Upper lobe of left lung (tissue), 6 donors: Measurements from ENCODE around the gene IFTAP. TPM values are rescaled to one million over a fixed set of nuclear protein-coding genes. Genes with fewer than 3 reads are reported as not detected.

Source experiments
- ATAC-seq, 2 donors: fragments of 200-7000 bp; cut with Tn5 transposase; one replicate each; pipeline ENCODE4 v1.9.1; 2022; ENCODE audit warnings: mild to moderate bottlenecking in 2 of 2, moderate library complexity in 2 of 2; ENCODE audit not compliant: low FRiP score in 2 of 2
- DNase-seq, 2 donors: peaks; one replicate each; pipeline ENCODE4 v3.0.0-alpha.2; 2019 to 2020
- H3K27ac ChIP-seq, 4 donors: fragments of 200-600 bp; sonication (generic); one replicate each; pipeline ENCODE4 v1.5.1; 2016 to 2019
- H3K27me3 ChIP-seq, 4 donors: fragments of 200-600 bp; sonication (generic); one replicate each; pipeline ENCODE4 v1.5.1; 2017 to 2019
- H3K36me3 ChIP-seq, 4 donors: fragments of 200-600 bp; sonication (generic); one replicate each; pipeline ENCODE4 v1.5.1; 2016 to 2019
- H3K4me1 ChIP-seq, 4 donors: fragments of 200-600 bp; sonication (generic); one replicate each; pipeline ENCODE4 v1.5.1; 2018 to 2019
- H3K4me3 ChIP-seq, 4 donors: fragments of 200-600 bp; sonication (generic); one replicate each; pipeline ENCODE4 v1.5.1; 2017 to 2019; ENCODE audit warnings: mild to moderate bottlenecking in 2 of 4, moderate library complexity in 1 of 4
- H3K9me3 ChIP-seq, 4 donors: fragments of 200-600 bp; sonication (generic); one replicate each; pipeline ENCODE4 v1.5.1; 2018 to 2019
- CTCF ChIP-seq, 6 experiments: fragments of 450-650 bp in 4 of 6; fragments of 200-600 bp in 2 of 6; sonication (generic) in 2 of 6; IDR thresholded peaks; one replicate each; pipeline ENCODE4 v1.5.1; 2016 to 2019; ENCODE audit warnings: antibody characterized with exemption in 6 of 6
- EP300 ChIP-seq, 4 donors: sonication (generic); formaldehyde crosslinking; IDR thresholded peaks; one replicate each; pipeline ENCODE4 v1.5.1; 2017; ENCODE audit warnings: antibody characterized with exemption in 4 of 4, control low read depth in 2 of 4
- POLR2A ChIP-seq, 4 donors: fragments of 450-650 bp; IDR thresholded peaks; one replicate each; pipeline ENCODE4 v1.5.1; 2016 to 2017; ENCODE audit warnings: antibody characterized with exemption in 4 of 4, mild to moderate bottlenecking in 2 of 4
- POLR2AphosphoS5 ChIP-seq, 2 donors: sonication (generic); formaldehyde crosslinking; IDR thresholded peaks; one replicate each; pipeline ENCODE4 v1.5.1; 2017; ENCODE audit warnings: antibody characterized with exemption in 2 of 2
- WGBS, 2 donors: methylation state at CpG; one replicate each; pipeline ENCODE4 v1.1.5; 2017 to 2018; 5-methylcytosine and 5-hydroxymethylcytosine counted together
- total RNA-seq, 6 donors: library from RNA; depleted of rRNA in 4 of 6; stranded (reverse); fragments of >200 nt in 4 of 6; gene quantifications; one replicate each; pipeline versions ENCODE4 v1.1.0 to v1.2.1, GENCODE V29; 2016 to 2021
- donor health status: DM: no; HTN: no; CAD: no; lungs with moderate emphysema.
- donor health status: DM: no; HTN: yes; CAD: no; lungs with severe emphysema.

Gene IFTAP
- total RNA-seq, 6 donors from 2014 or later, result 8.7 to 38.5 (median 20.0) TPM

- Histone ChIP-seq H3K4me3 (no peak overlapping the region), H3K9me3 (peaks cover 0 to 4% (median 0%) of the 10 kb centered on the region in 4 donors), H3K27ac (no peak overlapping the region), H3K36me3 (no peaks in the 10 kb centered on the region), H3K4me1 (no peaks in the 10 kb centered on the region), H3K27me3 (no peaks in the 10 kb centered on the region)
- WGBS, 2 donors, result 68 to 70% methylated on average over 2 of the region's 2 CpGs
- DNase-seq, result no peak
- TF ChIP-seq CTCF (IDR thresholded peaks at IDR 0.05), result no peak
- TF ChIP-seq POLR2A (IDR thresholded peaks at IDR 0.05), result no peak
- TF ChIP-seq POLR2AphosphoS5 (IDR thresholded peaks at IDR 0.05), result no peak
- no peak for TF ChIP-seq EP300 (IDR thresholded peaks at IDR 0.05)
- no peak for ATAC-seq
Measured at GRCh38 chr11:36581536-36581935, 12.8 kb upstream of the IFTAP start.

GRCh38 chr11:36583667-36584066 lies 10.6 kb upstream of the IFTAP start:
- Histone ChIP-seq H3K27ac (no peak overlapping the region), H3K36me3 (no peaks in the 10 kb centered on the region), H3K4me3 (no peak overlapping the region), H3K4me1 (no peaks in the 10 kb centered on the region), H3K27me3 (no peaks in the 10 kb centered on the region), H3K9me3 (peaks cover 0 to 4% (median 0%) of the 10 kb centered on the region in 4 donors)
- DNase-seq (no peak), ATAC-seq (no peak)
- TF ChIP-seq EP300 (IDR thresholded peaks at IDR 0.05) (no peak), CTCF (IDR thresholded peaks at IDR 0.05) (no peak), POLR2A (IDR thresholded peaks at IDR 0.05) (no peak), POLR2AphosphoS5 (IDR thresholded peaks at IDR 0.05) (no peak)
- WGBS, 2 donors, result 60 to 73% methylated on average over 3 of the region's 3 CpGs

GRCh38 chr11:36586543-36586942 lies 7.8 kb upstream of the IFTAP start:
- DNase-seq, result no peak
- H3K4me1 ChIP-seq, result no peaks in the 10 kb centered on the region
- no peaks in the 10 kb centered on the region for H3K27me3 ChIP-seq
- no peak overlapping the region for H3K27ac ChIP-seq
- peaks cover 0 to 3% (median 0%) of the 10 kb centered on the region in 4 donors for H3K9me3 ChIP-seq
- ATAC-seq, result no peak
- H3K4me3 ChIP-seq, result no peak overlapping the region
- no peak for TF ChIP-seq POLR2A (IDR thresholded peaks at IDR 0.05)
- no peak for TF ChIP-seq CTCF (IDR thresholded peaks at IDR 0.05)
- TF ChIP-seq EP300 (IDR thresholded peaks at IDR 0.05), result no peak
- TF ChIP-seq POLR2AphosphoS5 (IDR thresholded peaks at IDR 0.05), result no peak
- no peaks in the 10 kb centered on the region for H3K36me3 ChIP-seq

- DNase-seq (no peak), ATAC-seq (no peak)
- no peaks in the 10 kb centered on the region for H3K9me3 ChIP-seq
- 37 to 48% methylated on average over 1 of the region's 1 CpG for WGBS, 2 donors
- no peaks in the 10 kb centered on the region for H3K36me3 ChIP-seq
- TF ChIP-seq CTCF (IDR thresholded peaks at IDR 0.05) (no peak), POLR2AphosphoS5 (IDR thresholded peaks at IDR 0.05) (no peak), POLR2A (IDR thresholded peaks at IDR 0.05) (no peak), EP300 (IDR thresholded peaks at IDR 0.05) (no peak)
- no peak overlapping the region for H3K4me3 ChIP-seq
- no peaks in the 10 kb centered on the region for H3K4me1 ChIP-seq
- H3K27ac ChIP-seq, result no peak overlapping the region
- H3K27me3 ChIP-seq, result no peaks in the 10 kb centered on the region
Measured at GRCh38 chr11:36588099-36588498, 6.2 kb upstream of the IFTAP start.

- ATAC-seq, result no peak
- H3K36me3 ChIP-seq, result no peaks in the 10 kb centered on the region
- no peak for DNase-seq
- WGBS, 2 donors, result 39 to 49% methylated on average over 4 of the region's 4 CpGs
- no peaks in the 10 kb centered on the region for H3K27me3 ChIP-seq
- no peak overlapping the region for H3K27ac ChIP-seq
- no peak overlapping the region for H3K4me3 ChIP-seq
- TF ChIP-seq POLR2A (IDR thresholded peaks at IDR 0.05) (no peak), CTCF (IDR thresholded peaks at IDR 0.05) (no peak)
- H3K9me3 ChIP-seq, result no peaks in the 10 kb centered on the region
- H3K4me1 ChIP-seq, result peaks cover 0 to 8% (median 4%) of the 10 kb centered on the region in 4 donors
Measured at GRCh38 chr11:36590513-36590912, 3.8 kb upstream of the IFTAP start.
